Glutamatergic neuron (in vitro differentiated cells): Measurements from ENCODE around the gene HS6ST2. TPM values are rescaled to one million over a fixed set of nuclear protein-coding genes. Genes with fewer than 3 reads are reported as not detected.

ENCODE experiments used
- DNase-seq: peaks from one replicate; pipeline ENCODE4 v3.0.0; 2022
- H3K27ac Mint-ChIP-seq: one replicate; pipeline ENCODE4 v1.8.0; 2020; ENCODE audit warnings: mild to moderate bottlenecking, mixed read lengths, inconsistent platforms; ENCODE audit not compliant: unreplicated experiment
- H3K27me3 Mint-ChIP-seq: one replicate; pipeline ENCODE4 v1.8.0; 2020; ENCODE audit warnings: mild to moderate bottlenecking, moderate library complexity, mixed read lengths, inconsistent platforms; ENCODE audit not compliant: unreplicated experiment
- H3K36me3 Mint-ChIP-seq: one replicate; pipeline ENCODE4 v1.8.0; 2020; ENCODE audit warnings: mild to moderate bottlenecking, mixed read lengths, inconsistent platforms; ENCODE audit not compliant: unreplicated experiment
- H3K4me1 Mint-ChIP-seq: one replicate; pipeline ENCODE4 v1.8.0; 2020; ENCODE audit warnings: mild to moderate bottlenecking, low read depth, mixed read lengths, inconsistent platforms; ENCODE audit not compliant: unreplicated experiment
- H3K4me3 Mint-ChIP-seq: one replicate; pipeline ENCODE4 v1.8.0; 2020; ENCODE audit warnings: mild to moderate bottlenecking, mixed read lengths, inconsistent platforms; ENCODE audit not compliant: unreplicated experiment
- H3K9me3 Mint-ChIP-seq: one replicate; pipeline ENCODE4 v1.8.0; 2020; ENCODE audit warnings: mild to moderate bottlenecking, moderate library complexity, mixed read lengths, inconsistent platforms; ENCODE audit not compliant: unreplicated experiment
- total RNA-seq: library from RNA; stranded (reverse); fragmentation: NEBNext Ultra II Directional; extraction: Animal tissue kit (Norgen Biotek cat#: 25700); gene quantifications from one replicate; pipeline ENCODE4 v1.2.1, GENCODE V29; 2021; ENCODE audit not compliant: unreplicated experiment
- TF ChIP-seq, protein P1 (sequence below): fragments of 200-600 bp; sonication (generic); IDR thresholded peaks from one replicate; pipeline ENCODE4 v1.5.0; 2021; ENCODE audit not compliant: partially characterized antibody, unreplicated experiment

Gene HS6ST2
- total RNA-seq, 1 donor from 2014 or later, result 2.9 TPM

DNA sequence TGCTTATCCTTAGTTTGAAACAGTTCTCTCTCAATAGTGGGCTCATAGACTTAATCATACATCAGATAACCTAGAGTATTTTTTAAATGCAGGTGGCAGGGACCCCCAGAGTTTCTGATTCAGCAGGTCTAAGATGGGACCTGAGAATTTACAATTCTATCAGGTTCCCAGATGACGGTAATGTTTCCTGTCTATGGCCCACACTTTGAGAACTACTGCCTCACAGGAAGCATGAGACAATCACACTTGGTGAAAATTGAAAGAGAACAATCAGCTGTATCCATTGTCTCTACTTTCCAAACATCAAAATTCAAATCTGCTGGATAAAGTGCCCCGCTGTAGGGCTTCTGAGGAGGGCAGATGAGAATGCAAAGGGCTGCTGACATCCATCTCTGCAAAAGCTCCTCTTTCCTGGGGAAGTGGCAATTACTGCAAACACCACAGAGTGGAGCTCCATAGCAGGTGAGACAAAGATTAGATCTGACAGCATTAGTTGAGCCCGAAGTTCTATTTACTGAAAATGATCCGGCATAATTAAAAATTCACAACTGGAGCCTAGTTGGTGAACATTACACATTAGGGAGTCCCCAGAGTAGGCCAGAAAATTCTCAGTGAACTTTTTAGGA is 281.8 kb downstream of the HS6ST2 start:
- TF ChIP-seq, protein P1, sequence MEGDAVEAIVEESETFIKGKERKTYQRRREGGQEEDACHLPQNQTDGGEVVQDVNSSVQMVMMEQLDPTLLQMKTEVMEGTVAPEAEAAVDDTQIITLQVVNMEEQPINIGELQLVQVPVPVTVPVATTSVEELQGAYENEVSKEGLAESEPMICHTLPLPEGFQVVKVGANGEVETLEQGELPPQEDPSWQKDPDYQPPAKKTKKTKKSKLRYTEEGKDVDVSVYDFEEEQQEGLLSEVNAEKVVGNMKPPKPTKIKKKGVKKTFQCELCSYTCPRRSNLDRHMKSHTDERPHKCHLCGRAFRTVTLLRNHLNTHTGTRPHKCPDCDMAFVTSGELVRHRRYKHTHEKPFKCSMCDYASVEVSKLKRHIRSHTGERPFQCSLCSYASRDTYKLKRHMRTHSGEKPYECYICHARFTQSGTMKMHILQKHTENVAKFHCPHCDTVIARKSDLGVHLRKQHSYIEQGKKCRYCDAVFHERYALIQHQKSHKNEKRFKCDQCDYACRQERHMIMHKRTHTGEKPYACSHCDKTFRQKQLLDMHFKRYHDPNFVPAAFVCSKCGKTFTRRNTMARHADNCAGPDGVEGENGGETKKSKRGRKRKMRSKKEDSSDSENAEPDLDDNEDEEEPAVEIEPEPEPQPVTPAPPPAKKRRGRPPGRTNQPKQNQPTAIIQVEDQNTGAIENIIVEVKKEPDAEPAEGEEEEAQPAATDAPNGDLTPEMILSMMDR, result no peak
- Mint-ChIP-seq H3K27me3 (no peaks in the 10 kb centered on the region), H3K4me1 (peaks cover 2% of the 10 kb centered on the region), H3K9me3 (peaks cover 3% of the 10 kb centered on the region), H3K36me3 (no peaks in the 10 kb centered on the region), H3K4me3 (no peak overlapping the region), H3K27ac (no peak overlapping the region)
- DNase-seq, result no peak

DNA sequence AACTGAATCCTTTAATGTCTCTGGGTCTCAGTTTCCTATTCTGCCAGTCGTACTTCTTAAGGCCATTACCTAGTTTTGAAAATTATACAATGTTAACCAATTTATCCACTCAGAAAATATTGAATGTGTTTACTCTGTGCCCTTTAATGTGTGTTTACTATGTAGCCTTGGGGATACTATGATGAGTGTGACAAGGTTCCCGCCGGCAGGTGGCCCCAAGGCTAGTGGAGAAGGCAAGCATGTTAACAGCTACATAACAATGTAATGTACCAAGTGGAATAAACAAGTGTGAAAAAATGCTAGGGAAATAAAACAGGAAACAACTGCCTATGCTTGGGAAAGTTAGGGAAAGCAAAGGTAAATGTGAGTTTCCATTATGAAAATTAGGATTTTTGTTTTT is 282.3 kb downstream of the HS6ST2 start:
- Mint-ChIP-seq H3K27me3 (no peaks in the 10 kb centered on the region), H3K4me1 (peaks cover 2% of the 10 kb centered on the region), H3K36me3 (no peaks in the 10 kb centered on the region), H3K27ac (no peak overlapping the region), H3K9me3 (peaks cover 3% of the 10 kb centered on the region), H3K4me3 (no peak overlapping the region)
- TF ChIP-seq, protein P1, result no peak
- no peak for DNase-seq

DNA sequence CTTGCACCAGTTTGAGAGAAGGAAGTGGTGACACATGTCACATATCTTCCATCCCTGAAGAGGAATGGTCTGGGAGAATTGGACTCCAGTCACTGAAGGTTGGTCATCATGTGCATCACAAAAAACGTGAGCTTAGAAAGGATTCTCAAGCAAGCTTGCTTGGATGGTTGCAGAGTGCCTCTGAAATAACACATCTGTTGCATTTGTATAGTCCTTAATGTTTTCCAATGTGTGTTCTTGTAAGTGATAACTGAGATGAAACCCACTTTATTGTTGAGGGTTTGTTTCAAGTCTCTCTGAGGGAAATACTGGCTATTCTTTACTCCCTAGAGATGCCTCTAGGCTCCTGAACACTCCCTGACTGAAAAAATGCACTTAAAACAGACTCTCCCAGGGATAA is 285.1 kb downstream of the HS6ST2 start:
- H3K27ac Mint-ChIP-seq, result no peak overlapping the region

DNA sequence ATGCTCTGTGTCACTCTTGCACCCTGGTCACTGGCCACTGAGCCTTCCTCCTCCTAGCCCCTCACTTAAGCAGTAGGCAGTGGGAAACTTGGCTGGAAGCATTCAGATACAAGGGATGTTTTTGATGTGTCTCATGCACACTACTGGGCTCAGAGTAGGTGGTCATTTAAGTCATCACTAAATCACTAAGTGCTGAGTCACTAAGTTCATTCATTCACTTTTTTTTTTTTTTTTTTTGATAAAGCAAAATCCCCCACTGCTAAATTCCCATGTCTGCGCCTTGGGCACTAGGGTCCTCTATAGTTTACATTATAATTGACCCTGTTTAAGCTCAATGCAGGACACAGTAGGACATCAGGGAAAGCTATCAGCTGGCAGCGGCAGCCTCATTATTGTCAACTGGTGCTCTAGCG is 287.2 kb downstream of the HS6ST2 start:
- no peaks in the 10 kb centered on the region for H3K36me3 Mint-ChIP-seq
- no peak for DNase-seq
- peaks cover 2% of the 10 kb centered on the region for H3K4me1 Mint-ChIP-seq
- no peak overlapping the region for H3K27ac Mint-ChIP-seq
- TF ChIP-seq, protein P1, result no peak
- no peaks in the 10 kb centered on the region for H3K9me3 Mint-ChIP-seq
- H3K27me3 Mint-ChIP-seq, result no peaks in the 10 kb centered on the region
- no peak overlapping the region for H3K4me3 Mint-ChIP-seq

More for the DNA sequence above, 285.1 kb downstream of the HS6ST2 start:
- H3K4me1 Mint-ChIP-seq, result peaks cover 2% of the 10 kb centered on the region
- H3K27me3 Mint-ChIP-seq, result no peaks in the 10 kb centered on the region
- no peaks in the 10 kb centered on the region for H3K36me3 Mint-ChIP-seq
- TF ChIP-seq, protein P1, result no peak
- H3K9me3 Mint-ChIP-seq, result no peaks in the 10 kb centered on the region
- no peak overlapping the region for H3K4me3 Mint-ChIP-seq
- no peak for DNase-seq

DNA sequence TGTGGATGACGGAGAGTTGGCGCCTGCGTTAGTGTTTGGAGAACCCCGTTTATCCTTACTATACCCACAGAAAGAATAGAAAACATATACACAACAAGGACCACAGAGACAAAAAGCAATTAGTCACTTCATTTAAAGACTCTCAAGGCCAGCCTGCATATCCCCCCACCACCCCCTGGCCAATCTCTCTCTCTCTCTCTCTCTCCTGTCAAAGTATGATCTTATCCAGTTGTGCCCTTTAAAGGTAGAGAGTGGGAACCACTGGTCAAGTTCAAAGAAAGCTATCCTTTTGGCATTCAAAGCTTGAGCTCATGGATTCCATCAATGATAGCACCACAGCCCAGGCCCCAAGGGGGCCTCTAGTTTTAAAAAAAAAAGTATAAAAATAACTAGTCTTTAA is 289.3 kb downstream of the HS6ST2 start:
- Mint-ChIP-seq H3K4me1 (peaks cover 2% of the 10 kb centered on the region), H3K27ac (no peak overlapping the region), H3K36me3 (no peaks in the 10 kb centered on the region), H3K9me3 (no peaks in the 10 kb centered on the region), H3K4me3 (no peak overlapping the region), H3K27me3 (peaks cover 1% of the 10 kb centered on the region)
- TF ChIP-seq, protein P1, result no peak
- no peak for DNase-seq
